Measurements from ENCODE around the gene TMEM220. TPM values are rescaled to one million over a fixed set of nuclear protein-coding genes. Genes with fewer than 3 reads are reported as not detected.

Gene TMEM220
- total RNA-seq, 1 donor from 2014 or later, result 1.6 TPM

GRCh38 chr17:10664571-10664970, 65.3 kb downstream of the TMEM220 start:
- DNase-seq (ENCODE audit: low read depth), result no peak

Other genes starting within 250 kb of the TMEM220 start
- gene MYH1, start 211.5 kb downstream of the TMEM220 start, total RNA-seq, result not detected in 2 replicates
- not detected in 2 replicates for gene MYH2, start 180.4 kb downstream of the TMEM220 start, total RNA-seq
- gene MYH3, start 72.7 kb downstream of the TMEM220 start, total RNA-seq, result 0.30 TPM in 1 of 2 replicates, not detected in the other
- 39.1 and 48.5 TPM in 2 replicates for gene SCO1, start 32.5 kb downstream of the TMEM220 start, total RNA-seq
- 13.3 and 18.9 TPM in 2 replicates for gene ADPRM, start 32.4 kb downstream of the TMEM220 start, total RNA-seq
- not detected in 2 replicates for gene TMEM238L, start 74.1 kb upstream of the TMEM220 start, total RNA-seq
- not detected in 2 replicates for gene PIRT, start 108.1 kb upstream of the TMEM220 start, total RNA-seq